Suprapubic skin (tissue), 4 donors: ENCODE results near the gene SLC24A4. TPM values are rescaled to one million over a fixed set of nuclear protein-coding genes. Genes with fewer than 3 reads are reported as not detected.

Experiments
- DNase-seq, 2 donors: peaks; one replicate each; pipeline ENCODE4 v3.0.0-alpha.2; 2019; ENCODE audit warnings: low spot score in 2 of 2
- H3K27ac ChIP-seq: fragments of 200-600 bp; sonication (generic); one replicate; pipeline ENCODE4 v1.5.1; 2019
- H3K27me3 ChIP-seq: fragments of 200-600 bp; sonication (generic); one replicate; pipeline ENCODE4 v1.5.1; 2019
- H3K36me3 ChIP-seq: fragments of 200-600 bp; sonication (generic); one replicate; pipeline ENCODE4 v1.5.1; 2019
- H3K4me1 ChIP-seq: fragments of 200-600 bp; sonication (generic); one replicate; pipeline ENCODE4 v1.5.1; 2019
- H3K4me3 ChIP-seq: fragments of 200-600 bp; sonication (generic); one replicate; pipeline ENCODE4 v1.5.1; 2019; ENCODE audit warnings: mild to moderate bottlenecking
- H3K9me3 ChIP-seq: fragments of 200-600 bp; sonication (generic); one replicate; pipeline ENCODE4 v1.5.1; 2019
- EP300 ChIP-seq: sonication (generic); formaldehyde crosslinking; IDR thresholded peaks from one replicate; pipeline ENCODE4 v1.6.1; 2017; ENCODE audit warnings: antibody characterized with exemption
- POLR2A ChIP-seq, 2 donors: fragments of 450-650 bp; IDR thresholded peaks; one replicate each; pipeline ENCODE4 v1.6.1; 2017; ENCODE audit warnings: antibody characterized with exemption in 2 of 2, mild to moderate bottlenecking in 2 of 2, moderate library complexity in 2 of 2
- POLR2AphosphoS5 ChIP-seq, 3 donors: sonication (generic); formaldehyde crosslinking; IDR thresholded peaks; one replicate each; pipeline ENCODE4 v1.6.1; 2017; ENCODE audit warnings: antibody characterized with exemption in 3 of 3
- WGBS: methylation state at CpG from one replicate; pipeline ENCODE4 v1.1.5; 2018; 5-methylcytosine and 5-hydroxymethylcytosine counted together
- total RNA-seq, 4 donors: library from RNA; depleted of rRNA; stranded (reverse); fragments of >200 nt; gene quantifications; one replicate each; pipeline ENCODE4 v1.1.0, GENCODE V29; 2016
- TF ChIP-seq, protein P1 (sequence below), 2 donors: fragments of 200-600 bp in 1 of 2; fragments of 450-650 bp in 1 of 2; sonication (generic) in 1 of 2; IDR thresholded peaks; one replicate each; pipeline ENCODE4 v1.5.1; 2016 to 2019; ENCODE audit warnings: antibody characterized with exemption in 2 of 2, mild to moderate bottlenecking in 1 of 2, moderate library complexity in 1 of 2

The SLC24A4 gene
- total RNA-seq, 4 donors from 2014 or later: 0.11 to 0.57 (median 0.34) TPM

DNA sequence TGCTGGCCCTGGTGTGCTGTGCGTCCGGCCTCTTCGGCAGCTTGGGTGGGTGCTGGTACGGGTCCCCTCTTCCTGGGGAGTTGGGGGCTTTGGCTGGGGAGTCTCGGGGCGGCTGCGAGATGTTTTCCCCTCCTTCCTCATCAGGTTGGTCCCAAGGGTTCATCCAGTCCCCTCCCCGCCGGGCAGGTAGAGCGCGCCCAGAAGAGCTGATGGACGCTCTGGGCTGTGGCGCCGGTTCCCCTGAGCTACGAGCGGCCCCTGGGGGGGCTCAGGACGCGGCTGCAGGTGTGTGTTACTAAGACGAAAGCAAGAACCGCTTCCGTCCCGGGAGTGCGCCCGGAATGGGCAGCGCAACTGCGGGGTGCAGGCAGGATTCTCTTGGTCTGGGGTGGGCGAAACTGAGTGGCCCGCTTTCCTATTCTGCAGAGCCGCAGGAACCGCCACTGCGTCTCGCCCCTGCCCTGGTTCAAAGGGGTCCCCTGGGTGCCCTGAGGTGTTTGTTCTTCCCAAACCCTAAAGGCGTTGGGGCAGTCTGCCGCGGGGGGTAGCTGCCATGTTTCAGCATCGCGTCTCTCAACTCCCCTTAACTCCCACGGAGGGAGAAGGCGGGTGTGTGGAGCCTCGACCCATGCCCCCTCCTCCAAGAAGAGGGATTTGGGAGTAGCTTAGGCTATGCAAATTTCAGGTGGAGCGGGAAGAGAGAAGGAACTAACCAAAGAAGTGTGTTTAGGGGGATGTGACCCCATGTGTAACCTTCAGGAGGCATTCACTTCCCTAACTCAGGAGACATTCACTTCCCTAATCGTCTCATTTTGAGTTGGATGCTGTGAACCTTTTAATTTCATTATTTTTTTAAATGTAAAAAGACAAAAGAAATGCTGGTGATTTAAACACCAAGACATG is 1.2 kb downstream of the SLC24A4 start:
- no peak for DNase-seq
- no peak overlapping the region for H3K27ac ChIP-seq
- H3K4me3 ChIP-seq: peak overlapping the region; percentile 51
- no peaks in the 10 kb centered on the region for H3K9me3 ChIP-seq
- H3K36me3 ChIP-seq: no peaks in the 10 kb centered on the region
- peaks cover 18% of the 10 kb centered on the region for H3K4me1 ChIP-seq
- 18% methylated on average over 24 of the region's 42 CpGs for WGBS
- TF ChIP-seq, protein P1, sequence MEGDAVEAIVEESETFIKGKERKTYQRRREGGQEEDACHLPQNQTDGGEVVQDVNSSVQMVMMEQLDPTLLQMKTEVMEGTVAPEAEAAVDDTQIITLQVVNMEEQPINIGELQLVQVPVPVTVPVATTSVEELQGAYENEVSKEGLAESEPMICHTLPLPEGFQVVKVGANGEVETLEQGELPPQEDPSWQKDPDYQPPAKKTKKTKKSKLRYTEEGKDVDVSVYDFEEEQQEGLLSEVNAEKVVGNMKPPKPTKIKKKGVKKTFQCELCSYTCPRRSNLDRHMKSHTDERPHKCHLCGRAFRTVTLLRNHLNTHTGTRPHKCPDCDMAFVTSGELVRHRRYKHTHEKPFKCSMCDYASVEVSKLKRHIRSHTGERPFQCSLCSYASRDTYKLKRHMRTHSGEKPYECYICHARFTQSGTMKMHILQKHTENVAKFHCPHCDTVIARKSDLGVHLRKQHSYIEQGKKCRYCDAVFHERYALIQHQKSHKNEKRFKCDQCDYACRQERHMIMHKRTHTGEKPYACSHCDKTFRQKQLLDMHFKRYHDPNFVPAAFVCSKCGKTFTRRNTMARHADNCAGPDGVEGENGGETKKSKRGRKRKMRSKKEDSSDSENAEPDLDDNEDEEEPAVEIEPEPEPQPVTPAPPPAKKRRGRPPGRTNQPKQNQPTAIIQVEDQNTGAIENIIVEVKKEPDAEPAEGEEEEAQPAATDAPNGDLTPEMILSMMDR (IDR thresholded peaks at IDR 0.05): no peak
- no peak for TF ChIP-seq EP300
- TF ChIP-seq POLR2A (IDR thresholded peaks at IDR 0.05): no peak
- no peak for TF ChIP-seq POLR2AphosphoS5 (IDR thresholded peaks at IDR 0.05)
- peaks cover 59% of the 10 kb centered on the region for H3K27me3 ChIP-seq

GRCh38 chr14:92325835-92326234 is 2.9 kb downstream of the SLC24A4 start:
- H3K4me3 ChIP-seq: no peak overlapping the region
- peaks cover 18% of the 10 kb centered on the region for H3K4me1 ChIP-seq
- peaks cover 51% of the 10 kb centered on the region for H3K27me3 ChIP-seq
- no peaks in the 10 kb centered on the region for H3K9me3 ChIP-seq
- WGBS: 60% methylated on average over 4 of the region's 4 CpGs
- no peak overlapping the region for H3K27ac ChIP-seq
- TF ChIP-seq, protein P1 (IDR thresholded peaks at IDR 0.05): no peak
- no peak for TF ChIP-seq POLR2A (IDR thresholded peaks at IDR 0.05)
- no peak for TF ChIP-seq EP300
- TF ChIP-seq POLR2AphosphoS5 (IDR thresholded peaks at IDR 0.05): no peak
- DNase-seq: no peak
- no peaks in the 10 kb centered on the region for H3K36me3 ChIP-seq

- Histone ChIP-seq H3K4me1 (peaks cover 3% of the 10 kb centered on the region), H3K9me3 (no peaks in the 10 kb centered on the region), H3K4me3 (no peak overlapping the region), H3K27ac (no peak overlapping the region), H3K36me3 (no peaks in the 10 kb centered on the region), H3K27me3 (peaks cover 23% of the 10 kb centered on the region)
- TF ChIP-seq POLR2AphosphoS5 (IDR thresholded peaks at IDR 0.05) (no peak), POLR2A (IDR thresholded peaks at IDR 0.05) (no peak), EP300 (no peak)
- TF ChIP-seq, protein P1 (IDR thresholded peaks at IDR 0.05): no peak
- no peak for DNase-seq
- WGBS: 69% methylated on average over 4 of the region's 8 CpGs
Measured at GRCh38 chr14:92328664-92329255, 5.8 kb downstream of the SLC24A4 start.

DNA sequence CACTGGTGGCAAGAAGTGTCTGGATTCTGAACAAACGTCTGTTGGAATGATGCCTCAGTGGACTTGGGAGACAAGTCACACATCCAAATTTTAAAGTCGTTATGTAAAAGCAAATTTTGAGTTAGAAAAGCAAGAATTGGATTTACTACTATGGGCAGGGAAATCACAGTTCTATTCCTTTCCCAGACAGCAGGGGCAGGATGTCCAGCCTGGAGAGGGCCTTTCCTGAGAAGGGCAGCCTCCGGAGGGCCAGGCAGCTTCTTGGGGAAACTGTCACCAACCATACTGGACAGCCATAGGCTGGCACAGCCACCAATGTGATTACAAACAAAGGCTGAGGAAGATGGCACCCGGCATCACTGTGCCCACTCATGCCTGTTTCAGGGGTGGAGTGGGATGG is 11.1 kb downstream of the SLC24A4 start:
- 79% methylated on average over 4 of the region's 4 CpGs for WGBS
- DNase-seq: no peak
- TF ChIP-seq EP300 (no peak), POLR2AphosphoS5 (IDR thresholded peaks at IDR 0.05) (no peak)
- Histone ChIP-seq H3K4me3 (no peak overlapping the region), H3K27ac (no peak overlapping the region), H3K27me3 (no peaks in the 10 kb centered on the region), H3K9me3 (no peaks in the 10 kb centered on the region), H3K4me1 (no peaks in the 10 kb centered on the region), H3K36me3 (no peaks in the 10 kb centered on the region)

GRCh38 chr14:92336363-92336762 is 13.4 kb downstream of the SLC24A4 start:
- no peak overlapping the region for H3K4me3 ChIP-seq
- H3K27ac ChIP-seq: no peak overlapping the region
- H3K9me3 ChIP-seq: no peaks in the 10 kb centered on the region
- peaks cover 4% of the 10 kb centered on the region for H3K27me3 ChIP-seq
- no peaks in the 10 kb centered on the region for H3K4me1 ChIP-seq
- 84% methylated on average over 6 of the region's 6 CpGs for WGBS
- DNase-seq: no peak
- TF ChIP-seq, protein P1 (IDR thresholded peaks at IDR 0.05): no peak
- TF ChIP-seq POLR2AphosphoS5 (IDR thresholded peaks at IDR 0.05) (no peak), POLR2A (IDR thresholded peaks at IDR 0.05) (no peak), EP300 (no peak)
- no peaks in the 10 kb centered on the region for H3K36me3 ChIP-seq
